SK-MEL-5 (cell line): ENCODE results near the gene DYRK1A. TPM values are rescaled to one million over a fixed set of nuclear protein-coding genes. Genes with fewer than 3 reads are reported as not detected.
A peak's percentile ranks its signal among the peaks of the same experiment; 100 is the strongest.
"Not testable (repeated sequence)": the region's sequence is repeated elsewhere in the genome, so short reads cannot be mapped to it uniquely, and the experiment has no call there.

Experiments
- DNase-seq: peaks from one replicate; pipeline ENCODE4 v3.0.0-alpha.2; 2016; ENCODE audit warnings: low read depth, low spot score
- in situ Hi-C: cut with HindIII; loops from 2 replicates; pipeline ENCODE4 v1.10.0; 2016; ENCODE audit warnings: low sequenced_read_pairs, high pct_unique_total_duplicates, low pct_unique_long_range_greater_than_20kb
- polyA plus RNA-seq, 2 experiments: library from polyadenylated mRNA; depleted of rRNA; stranded (reverse); fragments of >200 nt; gene quantifications; 2 replicates each; pipeline ENCODE4 v1.2.3, GENCODE V29; 2015
- total RNA-seq: library from RNA; depleted of rRNA; stranded (reverse); fragments of >200 nt; shearing (Covaris generic); gene quantifications from 2 replicates; pipeline ENCODE4 v1.2.3, GENCODE V29; 2014; rRNA removed

Gene DYRK1A
- 42.6 and 43.9 TPM in 2 replicates for total RNA-seq
- polyA plus RNA-seq (2015; cell fraction: cytosol; rRNA removed), result 27.3 and 36.7 TPM in 2 replicates
- 44.8 and 45.7 TPM in 2 replicates for polyA plus RNA-seq (2015; cell fraction: nucleus; rRNA removed)

GRCh38 chr21:37366482-37367316 is at the start of gene DYRK1A:
Gene DYRK1A, plus strand, starts transcription at chr21:37366773. Its CDS starts 53,602 bp downstream, at chr21:37420375.
- in situ Hi-C loops, result no loop called here
- DNase-seq, result peak; percentile 99

- in situ Hi-C loops, result no loop called here
- peak; percentile 37 for DNase-seq
Observed at GRCh38 chr21:37319551-37319950, 47.0 kb upstream of the DYRK1A start.

- no peak for DNase-seq
- in situ Hi-C loops, result no loop called here
Observed at GRCh38 chr21:37322084-37322483, 44.5 kb upstream of the DYRK1A start.

GRCh38 chr21:37324558-37324957 is 42.0 kb upstream of the DYRK1A start:
- no peak for DNase-seq
- in situ Hi-C loops, result no loop called here

GRCh38 chr21:37328147-37328546 is 38.4 kb upstream of the DYRK1A start:
- in situ Hi-C loops, DNase-seq: not testable (repeated sequence)

GRCh38 chr21:37331411-37331810 is 35.2 kb upstream of the DYRK1A start:
- in situ Hi-C loops, result no loop called here
- no peak for DNase-seq

- DNase-seq, result no peak
- in situ Hi-C loops, result no loop called here
Observed at GRCh38 chr21:37335053-37335452, 31.5 kb upstream of the DYRK1A start.

GRCh38 chr21:37337179-37337578 is 29.4 kb upstream of the DYRK1A start:
- in situ Hi-C loops, result no loop called here
- no peak for DNase-seq

GRCh38 chr21:37337831-37338230 is 28.7 kb upstream of the DYRK1A start:
- no peak for DNase-seq
- in situ Hi-C loops, result no loop called here

- in situ Hi-C loops, result no loop called here
- peak; percentile 98 for DNase-seq
Observed at GRCh38 chr21:37338671-37339551, 27.7 kb upstream of the DYRK1A start.

- no peak for DNase-seq
- in situ Hi-C loops, result no loop called here
Observed at GRCh38 chr21:37339552-37339939, 27.0 kb upstream of the DYRK1A start.

- no peak for DNase-seq
- in situ Hi-C loops, result no loop called here
Observed at GRCh38 chr21:37341254-37341960, 25.2 kb upstream of the DYRK1A start.

- in situ Hi-C loops, result no loop called here
- DNase-seq, result no peak
Observed at GRCh38 chr21:37342046-37342632, 24.4 kb upstream of the DYRK1A start.

GRCh38 chr21:37346841-37347430 is 19.6 kb upstream of the DYRK1A start:
- in situ Hi-C loops, result no loop called here

GRCh38 chr21:37348664-37349063 is 17.9 kb upstream of the DYRK1A start:
- no peak for DNase-seq
- in situ Hi-C loops, result no loop called here

More at GRCh38 chr21:37346841-37347430, 19.6 kb upstream of the DYRK1A start:
- no peak for DNase-seq

GRCh38 chr21:37350472-37350871 is 16.1 kb upstream of the DYRK1A start:
- in situ Hi-C loops, result no loop called here
- no peak for DNase-seq

GRCh38 chr21:37356706-37357105 is 9.9 kb upstream of the DYRK1A start:
- in situ Hi-C loops, result no loop called here
- no peak for DNase-seq
